Peyer's patch (tissue), 4 donors: ENCODE measurements around the gene LMX1B. TPM values are rescaled to one million over a fixed set of nuclear protein-coding genes. Genes with fewer than 3 reads are reported as not detected.
"Not testable (repeated sequence)": the region's sequence is repeated elsewhere in the genome, so short reads cannot be mapped to it uniquely, and the experiment has no call there.

Experiments used
- DNase-seq, 3 donors: peaks; one replicate each; pipeline ENCODE4 v3.0.0-alpha.2; 2017 to 2019
- H3K27ac ChIP-seq, 4 donors: fragments of 200-600 bp; sonication (generic); one replicate each; pipeline ENCODE4 v1.5.1; 2016 to 2019
- H3K27me3 ChIP-seq, 2 donors: fragments of 200-600 bp; sonication (generic); one replicate each; pipeline ENCODE4 v1.5.1; 2019
- H3K36me3 ChIP-seq, 3 donors: fragments of 200-600 bp; sonication (generic); one replicate each; pipeline ENCODE4 v1.5.1; 2016 to 2019
- H3K4me1 ChIP-seq, 4 donors: fragments of 200-600 bp; sonication (generic); one replicate each; pipeline ENCODE4 v1.5.1; 2016 to 2019
- H3K4me3 ChIP-seq, 4 donors: fragments of 200-600 bp; sonication (generic); 1 replicate in 3 of 4; 2 replicates in 1 of 4; pipeline ENCODE4 v1.5.1; 2016 to 2019; ENCODE audit warnings: mild to moderate bottlenecking in 1 of 4
- H3K9me3 ChIP-seq, 4 donors: fragments of 200-600 bp; sonication (generic); one replicate each; pipeline ENCODE4 v1.5.1; 2016 to 2019; ENCODE audit warnings: mild to moderate bottlenecking in 1 of 4
- CTCF ChIP-seq, 6 experiments: fragments of 450-650 bp in 4 of 6; fragments of 200-600 bp in 2 of 6; sonication (generic) in 1 of 6; IDR thresholded peaks; one replicate each; pipeline ENCODE4 v1.5.1; 2017 to 2019; ENCODE audit warnings: antibody characterized with exemption in 6 of 6, mild to moderate bottlenecking in 3 of 6, moderate library complexity in 1 of 6
- POLR2A ChIP-seq, 2 donors: fragments of 450-650 bp; IDR thresholded peaks; one replicate each; pipeline ENCODE4 v1.5.1; 2017; ENCODE audit warnings: antibody characterized with exemption in 2 of 2, mild to moderate bottlenecking in 2 of 2, moderate library complexity in 2 of 2
- total RNA-seq, 4 donors: library from RNA; depleted of rRNA; stranded (reverse); fragments of >200 nt; gene quantifications; one replicate each; pipeline ENCODE4 v1.1.0, GENCODE V29; 2016

LMX1B gene
- total RNA-seq, 4 donors from 2014 or later: not detected

- H3K36me3 ChIP-seq: no peaks in the 10 kb centered on the region
- TF ChIP-seq CTCF (IDR thresholded peaks at IDR 0.05) (no peak), POLR2A (IDR thresholded peaks at IDR 0.05) (no peak)
- no peaks in the 10 kb centered on the region for H3K4me1 ChIP-seq
- H3K4me3 ChIP-seq: no peak overlapping the region
- H3K9me3 ChIP-seq: no peaks in the 10 kb centered on the region
- H3K27me3 ChIP-seq: no peaks in the 10 kb centered on the region
- no peak overlapping the region for H3K27ac ChIP-seq
- no peak for DNase-seq
Observed at GRCh38 chr9:126578029-126578428, 35.7 kb upstream of the LMX1B start.

GRCh38 chr9:126580319-126580718, 33.4 kb upstream of the LMX1B start:
- not testable (repeated sequence) for H3K27me3 ChIP-seq, H3K36me3 ChIP-seq, H3K4me1 ChIP-seq, H3K27ac ChIP-seq, DNase-seq, H3K9me3 ChIP-seq, H3K4me3 ChIP-seq

- Histone ChIP-seq H3K4me1 (no peaks in the 10 kb centered on the region), H3K27ac (no peak overlapping the region), H3K9me3 (no peaks in the 10 kb centered on the region), H3K27me3 (no peaks in the 10 kb centered on the region), H3K36me3 (no peaks in the 10 kb centered on the region), H3K4me3 (no peak overlapping the region)
- no peak for DNase-seq
- TF ChIP-seq CTCF (IDR thresholded peaks at IDR 0.05): no peak
- TF ChIP-seq POLR2A (IDR thresholded peaks at IDR 0.05): no peak
Observed at GRCh38 chr9:126581893-126582292, 31.8 kb upstream of the LMX1B start.

- H3K36me3 ChIP-seq: no peaks in the 10 kb centered on the region
- peaks cover 0 to 2% (median 0%) of the 10 kb centered on the region in 4 donors for H3K4me1 ChIP-seq
- H3K27ac ChIP-seq: no peak overlapping the region
- TF ChIP-seq CTCF (IDR thresholded peaks at IDR 0.05) (no peak), POLR2A (IDR thresholded peaks at IDR 0.05) (no peak)
- no peak for DNase-seq
- H3K27me3 ChIP-seq: no peaks in the 10 kb centered on the region
- no peaks in the 10 kb centered on the region for H3K9me3 ChIP-seq
- no peak overlapping the region for H3K4me3 ChIP-seq
Observed at GRCh38 chr9:126582427-126582826, 31.3 kb upstream of the LMX1B start.

GRCh38 chr9:126583144-126583760, 30.5 kb upstream of the LMX1B start:
- no peak for DNase-seq
- Histone ChIP-seq H3K27me3 (no peaks in the 10 kb centered on the region), H3K9me3 (no peaks in the 10 kb centered on the region), H3K36me3 (no peaks in the 10 kb centered on the region), H3K4me1 (peaks cover 0 to 10% (median 0%) of the 10 kb centered on the region in 4 donors), H3K27ac (no peak overlapping the region), H3K4me3 (no peak overlapping the region)
- TF ChIP-seq POLR2A (IDR thresholded peaks at IDR 0.05) (no peak), CTCF (IDR thresholded peaks at IDR 0.05) (no peak)

GRCh38 chr9:126584611-126585010, 29.1 kb upstream of the LMX1B start:
- Histone ChIP-seq H3K9me3 (no peaks in the 10 kb centered on the region), H3K4me3 (no peak overlapping the region), H3K4me1 (peaks cover 0 to 12% (median 0%) of the 10 kb centered on the region in 4 donors), H3K27ac (no peak overlapping the region), H3K36me3 (no peaks in the 10 kb centered on the region), H3K27me3 (no peaks in the 10 kb centered on the region)
- no peak for DNase-seq
- TF ChIP-seq POLR2A (IDR thresholded peaks at IDR 0.05) (no peak), CTCF (IDR thresholded peaks at IDR 0.05) (no peak)
